ENCODE data around the gene UBA5. TPM values are rescaled to one million over a fixed set of nuclear protein-coding genes. Genes with fewer than 3 reads are reported as not detected.

The UBA5 gene
- total and polyA plus RNA-seq, 2 of the 13 experiments (the other 11 are each of a cell fraction or from before 2014, with no cell fraction given), result 30.2 to 46.8 TPM

DNA sequence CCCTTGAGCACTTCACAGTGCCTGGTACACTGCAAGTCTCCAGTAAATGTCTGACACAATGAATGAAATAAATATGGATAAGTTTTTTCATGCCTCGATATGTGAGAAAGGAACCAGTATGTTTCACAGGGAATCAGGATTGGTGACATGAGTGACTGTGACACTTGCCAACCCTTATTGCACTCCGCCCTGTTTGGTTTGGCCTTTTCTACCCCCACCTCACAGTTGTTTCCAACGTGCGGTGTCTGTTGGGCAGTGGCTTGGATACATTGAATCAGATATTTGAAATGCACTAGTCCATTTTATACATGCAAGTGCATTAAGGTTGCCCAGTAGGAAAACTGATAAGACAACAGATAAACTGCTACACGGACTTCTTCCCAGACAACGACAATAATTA is 60.1 kb downstream of the UBA5 start:
- peaks cover 35% of the 10 kb centered on the region for H3K4me1 ChIP-seq (ENCODE audit: insufficient read depth, low read length)
- H4K20me1 ChIP-seq (ENCODE audit: insufficient read depth, low read length), result no peaks in the 10 kb centered on the region
- WGBS (ENCODE audit: low lambda C conversion rate), result 82% methylated on average over 6 of the region's 6 CpGs
- FAIRE-seq (no peak), ATAC-seq (no peak), DNase-seq (ENCODE audit: low spot score) (no peak)
- peak overlapping the region in 1 of 3 experiments; percentile 35; a peak in 2 of 6 replicates for H3K4me3 ChIP-seq (replicated peaks in 1 of 3; ENCODE audit: insufficient read depth in 1 of 3, low read depth in 2 of 3, low read length in 3 of 3)
- H2AFZ ChIP-seq (ENCODE audit: low read length), result no peak overlapping the region
- peak overlapping the region; percentile 69 for H3K4me2 ChIP-seq (ENCODE audit: low read depth, low read length)
- peak overlapping the region; percentile 2; the same call in 1 of the 2 replicates for H3K9ac ChIP-seq (ENCODE audit: insufficient read depth, low read depth, low read length)
- H3K27ac ChIP-seq (ENCODE audit: extremely low read length, insufficient read depth, low read length), result no peak overlapping the region
- H3K79me2 ChIP-seq (ENCODE audit: insufficient read depth, low read length), result peaks cover 19% of the 10 kb centered on the region
- no TSS peak for BruUV-seq (replicated peaks)
- intact Hi-C loops (cut with micrococcal nuclease; ENCODE audit: unreplicated experiment), result loop anchor here (10.0 kb wide), 1 partner anchor 855 kb away; the partner anchor contains the start of gene CDV3
- POLR2A ChIA-PET, result no interaction called here
- H3K27me3 ChIP-seq (ENCODE audit: control insufficient read depth in 1 of 2, insufficient read depth in 2 of 2, low read length in 2 of 2), result no peaks in the 10 kb centered on the region
- TF ChIP-seq FOXK2 (IDR thresholded peaks at IDR 0.05), result no peak
- CTCF ChIA-PET (ENCODE audit: low intra/inter-chr PET ratio, low total read pairs), result no interaction called here
- no peaks in the 10 kb centered on the region for H3K9me3 ChIP-seq (ENCODE audit: low read length)
- peaks cover 4 to 13% of the 10 kb centered on the region in 2 experiments; a peak in 4 of 5 replicates for H3K36me3 ChIP-seq (replicated peaks in 1 of 2; ENCODE audit: control insufficient read depth in 1 of 2, insufficient read depth in 2 of 2, low read length in 2 of 2)
- in situ Hi-C loops (cut with HindIII; ENCODE audit: extremely low pct_ligation_motif_present, low pct_unique_long_range_greater_than_20kb), result no loop called here

DNA sequence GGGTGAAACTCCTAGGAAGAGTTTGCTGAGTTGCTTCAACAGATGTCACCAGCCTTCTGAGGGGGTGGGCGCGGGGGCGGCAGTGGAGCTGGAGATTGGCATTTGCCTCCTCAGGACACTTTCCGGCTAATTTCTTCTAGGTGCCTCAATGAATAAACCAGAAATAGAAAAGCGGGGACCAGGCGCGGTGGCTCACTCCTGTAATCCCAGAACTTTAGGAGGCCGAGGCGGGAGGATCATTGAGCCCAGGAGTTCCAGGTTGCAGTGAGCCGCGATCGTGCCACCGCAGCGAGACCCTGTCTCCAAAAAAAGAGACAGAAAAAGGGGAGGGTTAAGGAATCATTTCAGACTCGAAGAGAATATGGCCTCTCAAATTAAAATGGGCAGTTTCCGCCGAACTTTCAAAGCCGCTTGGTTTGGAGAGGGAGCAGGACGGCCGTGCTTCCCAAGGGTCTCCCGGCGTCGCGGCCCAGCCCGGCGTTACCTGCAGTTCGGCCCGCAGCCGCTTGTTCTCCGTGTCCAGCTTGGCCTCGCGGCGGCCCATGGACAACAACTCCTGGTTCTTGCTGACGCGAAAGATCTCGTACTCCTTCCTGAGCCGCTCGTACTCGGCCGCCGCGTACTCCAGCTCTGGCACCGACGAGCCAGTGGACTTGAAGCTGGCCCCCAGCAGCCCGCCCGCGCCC is 61.5 kb downstream of the UBA5 start:
- 3% methylated on average over 20 of the region's 47 CpGs for WGBS (ENCODE audit: low lambda C conversion rate)
- no peak for TF ChIP-seq ZNF253 (CRISPR knock-in tag; IDR thresholded peaks at IDR 0.05; ENCODE audit: borderline replicate concordance)
- no peak for TF ChIP-seq ZNF644 (CRISPR knock-in tag; IDR thresholded peaks at IDR 0.05; ENCODE audit: low read depth)
- TF ChIP-seq, protein P1, sequence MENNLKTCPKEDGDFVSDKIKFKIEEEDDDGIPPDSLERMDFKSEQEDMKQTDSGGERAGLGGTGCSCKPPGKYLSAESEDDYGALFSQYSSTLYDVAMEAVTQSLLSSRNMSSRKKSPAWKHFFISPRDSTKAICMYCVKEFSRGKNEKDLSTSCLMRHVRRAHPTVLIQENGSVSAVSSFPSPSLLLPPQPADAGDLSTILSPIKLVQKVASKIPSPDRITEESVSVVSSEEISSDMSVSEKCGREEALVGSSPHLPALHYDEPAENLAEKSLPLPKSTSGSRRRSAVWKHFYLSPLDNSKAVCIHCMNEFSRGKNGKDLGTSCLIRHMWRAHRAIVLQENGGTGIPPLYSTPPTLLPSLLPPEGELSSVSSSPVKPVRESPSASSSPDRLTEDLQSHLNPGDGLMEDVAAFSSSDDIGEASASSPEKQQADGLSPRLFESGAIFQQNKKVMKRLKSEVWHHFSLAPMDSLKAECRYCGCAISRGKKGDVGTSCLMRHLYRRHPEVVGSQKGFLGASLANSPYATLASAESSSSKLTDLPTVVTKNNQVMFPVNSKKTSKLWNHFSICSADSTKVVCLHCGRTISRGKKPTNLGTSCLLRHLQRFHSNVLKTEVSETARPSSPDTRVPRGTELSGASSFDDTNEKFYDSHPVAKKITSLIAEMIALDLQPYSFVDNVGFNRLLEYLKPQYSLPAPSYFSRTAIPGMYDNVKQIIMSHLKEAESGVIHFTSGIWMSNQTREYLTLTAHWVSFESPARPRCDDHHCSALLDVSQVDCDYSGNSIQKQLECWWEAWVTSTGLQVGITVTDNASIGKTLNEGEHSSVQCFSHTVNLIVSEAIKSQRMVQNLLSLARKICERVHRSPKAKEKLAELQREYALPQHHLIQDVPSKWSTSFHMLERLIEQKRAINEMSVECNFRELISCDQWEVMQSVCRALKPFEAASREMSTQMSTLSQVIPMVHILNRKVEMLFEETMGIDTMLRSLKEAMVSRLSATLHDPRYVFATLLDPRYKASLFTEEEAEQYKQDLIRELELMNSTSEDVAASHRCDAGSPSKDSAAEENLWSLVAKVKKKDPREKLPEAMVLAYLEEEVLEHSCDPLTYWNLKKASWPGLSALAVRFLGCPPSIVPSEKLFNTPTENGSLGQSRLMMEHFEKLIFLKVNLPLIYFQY (CRISPR knock-in tag; IDR thresholded peaks at IDR 0.05; ENCODE audit: borderline replicate concordance), result no peak; the same call in 1 of the 2 replicates
- TF ChIP-seq TGIF2 (CRISPR knock-in tag; IDR thresholded peaks at IDR 0.05), result peak; percentile 76
- TF ChIP-seq, protein P2, sequence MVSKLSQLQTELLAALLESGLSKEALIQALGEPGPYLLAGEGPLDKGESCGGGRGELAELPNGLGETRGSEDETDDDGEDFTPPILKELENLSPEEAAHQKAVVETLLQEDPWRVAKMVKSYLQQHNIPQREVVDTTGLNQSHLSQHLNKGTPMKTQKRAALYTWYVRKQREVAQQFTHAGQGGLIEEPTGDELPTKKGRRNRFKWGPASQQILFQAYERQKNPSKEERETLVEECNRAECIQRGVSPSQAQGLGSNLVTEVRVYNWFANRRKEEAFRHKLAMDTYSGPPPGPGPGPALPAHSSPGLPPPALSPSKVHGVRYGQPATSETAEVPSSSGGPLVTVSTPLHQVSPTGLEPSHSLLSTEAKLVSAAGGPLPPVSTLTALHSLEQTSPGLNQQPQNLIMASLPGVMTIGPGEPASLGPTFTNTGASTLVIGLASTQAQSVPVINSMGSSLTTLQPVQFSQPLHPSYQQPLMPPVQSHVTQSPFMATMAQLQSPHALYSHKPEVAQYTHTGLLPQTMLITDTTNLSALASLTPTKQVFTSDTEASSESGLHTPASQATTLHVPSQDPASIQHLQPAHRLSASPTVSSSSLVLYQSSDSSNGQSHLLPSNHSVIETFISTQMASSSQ (IDR thresholded peaks at IDR 0.05; ENCODE audit: low read depth), result no peak
- TF ChIP-seq, protein P2 (CRISPR knock-in tag; IDR thresholded peaks at IDR 0.05; ENCODE audit: borderline replicate concordance), result no peak; the same call in none of the 2 replicates

More for the DNA sequence above, 61.5 kb downstream of the UBA5 start:
- no peak overlapping the region for H2AFZ ChIP-seq (ENCODE audit: low read length)
- ChIA-PET POLR2A (interaction anchor here (0.7 to 1.5 kb wide), 3 partner anchors 11 to 1024 kb away, joined by 3 to 5 read pairs (median 3); partner anchors contain the start of gene UBA5), CTCF (ENCODE audit: low intra/inter-chr PET ratio, low total read pairs) (no interaction called here)
- peak overlapping the region; percentile 69 for H3K4me2 ChIP-seq (ENCODE audit: low read depth, low read length)
- no peaks in the 10 kb centered on the region for H3K27me3 ChIP-seq (ENCODE audit: control insufficient read depth in 1 of 2, insufficient read depth in 2 of 2, low read length in 2 of 2)
- peaks cover 3 to 8% of the 10 kb centered on the region in 2 experiments; a peak in 4 of 5 replicates for H3K36me3 ChIP-seq (replicated peaks in 1 of 2; ENCODE audit: control insufficient read depth in 1 of 2, insufficient read depth in 2 of 2, low read length in 2 of 2)
- peaks cover 19% of the 10 kb centered on the region for H3K79me2 ChIP-seq (ENCODE audit: insufficient read depth, low read length)
- ATAC-seq (peak; percentile 75), DNase-seq (ENCODE audit: low spot score) (peak; percentile 59), FAIRE-seq (no peak)
- peaks cover 35% of the 10 kb centered on the region for H3K4me1 ChIP-seq (ENCODE audit: insufficient read depth, low read length)
- peak overlapping the region; percentile 79 for H3K27ac ChIP-seq (ENCODE audit: extremely low read length, insufficient read depth, low read length)
- peak overlapping the region; percentile 82 for H3K9ac ChIP-seq (ENCODE audit: insufficient read depth, low read depth, low read length)
- in situ Hi-C loops (cut with HindIII; ENCODE audit: extremely low pct_ligation_motif_present, low pct_unique_long_range_greater_than_20kb), result no loop called here
- TSS peak; percentile 57 for BruUV-seq (replicated peaks)
- intact Hi-C loops (cut with micrococcal nuclease; ENCODE audit: unreplicated experiment), result loop anchor here (2.0 to 10.0 kb wide), 2 partner anchors 63 to 853 kb away; partner anchors contain the start of genes ACAD11 and CDV3
- no peaks in the 10 kb centered on the region for H4K20me1 ChIP-seq (ENCODE audit: insufficient read depth, low read length)
- no peaks in the 10 kb centered on the region for H3K9me3 ChIP-seq (ENCODE audit: low read length)
- peak overlapping the region; percentile 75 to 90 (median 82) for H3K4me3 ChIP-seq (replicated peaks in 1 of 3; ENCODE audit: insufficient read depth in 1 of 3, low read depth in 2 of 3, low read length in 3 of 3)

All from HepG2 (cell line).